ENCODE measurements around the gene NOS3.

The NOS3 gene

DNA sequence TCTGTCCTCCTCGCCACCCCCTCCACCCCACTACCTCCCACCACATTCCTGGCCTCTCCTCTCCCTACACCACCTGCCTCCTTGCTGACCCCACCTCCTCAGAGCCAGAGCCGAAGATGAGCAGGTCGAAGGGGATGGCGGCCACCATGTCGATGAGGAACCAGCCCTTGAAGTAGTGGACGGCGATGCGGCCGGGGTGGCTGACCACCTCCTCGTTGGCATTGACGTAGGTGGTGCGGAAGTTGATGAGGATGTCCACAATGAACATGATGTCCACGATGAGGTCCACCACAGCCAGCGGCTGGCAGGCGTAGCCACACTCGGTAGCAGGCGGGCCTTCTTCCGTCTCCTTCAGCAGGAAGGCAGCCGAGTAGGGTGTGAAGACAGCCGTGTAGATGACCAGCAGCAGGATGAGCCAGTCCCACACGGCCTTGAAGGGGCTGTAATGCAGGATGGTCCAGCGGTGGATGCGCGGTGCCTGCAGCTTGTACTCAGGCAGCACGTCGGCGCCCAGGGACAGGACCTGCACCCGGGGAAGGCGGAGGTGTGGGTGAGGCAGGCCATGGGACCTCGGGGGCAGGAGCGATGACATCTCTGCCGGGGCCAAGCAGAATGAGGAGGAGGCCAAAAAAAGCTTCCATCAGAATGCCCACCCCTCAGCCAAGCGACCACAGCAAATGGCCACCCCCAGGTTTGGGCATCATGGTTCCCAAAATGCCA lies 38.3 kb upstream of the NOS3 start:
- no peak for DNase-seq

DNA sequence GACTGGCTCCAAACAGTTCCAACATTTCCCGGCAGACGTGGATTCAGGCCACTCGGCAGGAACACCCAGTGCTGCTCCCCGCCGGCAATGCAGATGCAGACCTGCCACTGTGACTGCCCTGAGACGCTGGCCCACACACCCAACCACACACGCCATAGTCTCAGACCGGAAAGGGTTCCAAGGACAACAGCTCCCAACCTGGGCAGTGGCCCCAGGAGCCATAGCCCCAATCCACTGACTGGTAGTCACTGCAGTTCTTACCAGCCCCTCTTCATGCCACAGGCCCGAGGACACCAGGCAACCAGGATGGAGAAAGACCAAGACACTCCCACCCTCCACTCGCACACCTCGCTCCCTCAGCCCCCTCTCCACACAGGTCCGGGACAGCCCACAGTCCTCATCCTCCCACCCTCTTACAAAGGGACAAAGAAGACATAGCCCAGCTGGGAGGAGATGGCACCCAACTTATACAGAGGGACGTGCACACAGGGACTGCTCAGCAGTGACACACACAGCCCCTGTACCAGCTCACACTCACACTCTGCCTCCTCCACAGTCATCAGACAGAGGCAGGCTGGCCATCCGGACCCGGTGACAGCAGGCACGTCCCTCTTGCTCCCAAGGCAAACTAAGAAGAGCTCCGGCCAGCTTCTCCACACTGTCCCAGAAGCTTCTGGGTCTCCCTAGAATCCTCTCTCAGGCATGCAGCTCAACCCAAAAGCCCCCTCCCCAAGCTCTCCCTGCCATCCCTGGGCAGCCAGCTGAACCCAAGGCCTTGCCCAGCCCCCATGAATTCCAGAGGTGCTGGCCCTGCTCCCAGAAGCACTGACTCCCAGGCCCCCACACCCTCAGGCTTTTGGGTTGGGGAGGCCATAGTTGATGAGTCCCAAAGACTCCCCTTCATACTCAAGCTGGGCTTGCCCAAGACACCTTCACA lies 37.5 kb upstream of the NOS3 start:
- no peak for DNase-seq

DNA sequence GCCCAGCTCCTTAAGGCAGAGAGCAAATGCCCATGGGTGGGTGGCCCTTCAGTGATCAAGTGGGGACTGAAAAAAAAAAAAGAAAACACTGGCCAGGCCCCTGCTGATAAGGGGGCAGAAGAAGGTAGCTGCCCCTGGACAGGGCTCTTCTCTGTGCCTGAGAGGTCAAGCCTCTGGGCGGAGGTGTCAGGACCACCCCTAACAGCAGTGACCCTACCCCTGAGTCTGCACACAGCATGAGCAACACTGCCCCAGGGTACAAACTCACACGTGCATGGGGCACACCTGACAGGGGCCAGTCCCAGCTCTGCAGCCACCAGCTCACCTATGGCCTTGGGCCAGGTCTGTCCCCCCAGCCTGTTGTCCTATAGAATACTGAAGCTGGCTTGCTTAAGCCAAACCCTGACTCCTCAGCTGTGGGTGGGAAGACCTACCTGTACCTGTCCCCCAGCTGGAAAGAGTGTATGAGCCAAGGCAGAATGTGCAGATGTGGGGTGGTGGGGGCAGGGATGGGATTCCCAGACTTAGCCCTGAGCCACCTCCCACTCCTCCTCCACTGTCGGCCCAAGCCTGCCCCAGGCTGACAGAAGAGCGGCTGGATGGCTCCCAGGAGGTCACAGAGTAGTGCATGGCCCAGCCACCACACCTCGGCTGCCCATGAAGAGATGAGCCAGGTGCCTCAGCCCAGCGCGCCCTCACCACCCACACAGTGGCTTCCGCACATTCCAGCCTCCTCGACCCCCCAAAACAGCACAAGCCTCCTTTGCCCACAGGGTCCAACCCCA lies 36.4 kb upstream of the NOS3 start:
- no peak for DNase-seq

DNA sequence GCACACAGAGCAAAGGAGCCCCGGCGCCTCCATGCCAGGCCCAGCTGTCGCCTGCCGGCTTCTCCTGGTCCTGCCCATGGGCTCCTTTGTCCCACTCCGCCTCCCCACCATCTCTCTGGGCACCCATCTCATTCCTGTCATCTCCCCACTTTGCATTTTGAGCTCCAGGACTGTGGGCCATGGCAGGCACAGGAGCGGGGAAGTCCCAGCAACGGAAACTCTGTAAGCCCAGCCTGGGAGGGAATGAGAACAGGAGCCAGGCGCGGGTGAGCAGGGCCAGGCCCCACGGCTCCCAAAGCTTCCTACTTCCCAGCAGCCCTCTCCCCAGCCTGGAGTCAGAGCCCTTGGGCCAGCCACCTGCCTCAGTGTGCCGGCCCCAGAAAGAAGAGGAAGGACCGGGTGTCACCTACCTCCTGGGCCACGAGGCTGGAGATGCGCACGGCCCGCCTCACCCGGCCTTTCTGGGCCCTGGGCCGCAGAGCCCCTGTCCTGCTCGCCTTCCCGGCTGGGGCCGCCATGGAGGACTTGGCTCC lies 35.8 kb upstream of the NOS3 start:
- DNase-seq, result no peak

DNA sequence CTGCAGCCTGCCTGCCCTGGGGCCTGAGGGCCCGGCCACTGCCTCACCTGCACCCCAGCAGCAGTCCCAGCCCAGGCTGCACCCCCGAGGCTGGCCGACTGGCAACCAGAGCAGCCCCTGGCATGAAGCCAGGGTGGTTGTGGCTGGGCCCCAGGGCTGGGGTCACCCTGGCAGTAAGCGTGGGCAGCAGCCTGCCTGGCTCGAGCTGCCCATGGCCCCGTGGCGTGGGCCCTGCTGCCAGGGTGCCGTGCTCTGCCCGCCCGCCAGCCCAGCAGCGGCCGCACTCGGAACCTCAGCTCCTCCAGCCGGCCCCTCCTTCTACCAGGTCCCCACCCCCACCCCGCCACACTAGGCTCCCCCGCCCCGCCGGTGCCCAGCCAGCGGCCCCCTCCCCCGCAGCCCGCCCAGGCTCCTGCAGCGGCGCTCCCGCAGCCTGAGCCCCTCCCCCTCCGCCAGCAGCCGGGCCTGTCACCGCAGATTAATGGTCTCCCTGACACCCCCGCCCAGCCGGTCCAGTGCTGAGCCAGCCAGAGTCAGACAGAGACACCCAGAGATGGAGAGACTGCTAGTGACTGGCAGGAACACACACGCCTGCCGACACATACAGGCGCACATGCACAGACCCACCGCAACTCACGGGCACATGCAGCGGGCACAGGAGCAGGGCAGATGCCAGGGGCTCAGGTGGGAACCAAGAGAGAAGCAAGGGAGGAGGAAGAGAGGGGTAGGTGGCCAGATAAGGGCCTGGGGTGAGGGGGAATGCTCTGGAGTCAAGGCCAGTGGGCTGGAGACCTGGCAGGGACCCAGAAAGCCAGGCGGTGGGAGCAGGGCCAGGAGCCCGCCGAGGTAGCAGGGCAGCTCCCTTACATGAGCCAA lies 35.1 kb upstream of the NOS3 start:
- no peak for DNase-seq

DNA sequence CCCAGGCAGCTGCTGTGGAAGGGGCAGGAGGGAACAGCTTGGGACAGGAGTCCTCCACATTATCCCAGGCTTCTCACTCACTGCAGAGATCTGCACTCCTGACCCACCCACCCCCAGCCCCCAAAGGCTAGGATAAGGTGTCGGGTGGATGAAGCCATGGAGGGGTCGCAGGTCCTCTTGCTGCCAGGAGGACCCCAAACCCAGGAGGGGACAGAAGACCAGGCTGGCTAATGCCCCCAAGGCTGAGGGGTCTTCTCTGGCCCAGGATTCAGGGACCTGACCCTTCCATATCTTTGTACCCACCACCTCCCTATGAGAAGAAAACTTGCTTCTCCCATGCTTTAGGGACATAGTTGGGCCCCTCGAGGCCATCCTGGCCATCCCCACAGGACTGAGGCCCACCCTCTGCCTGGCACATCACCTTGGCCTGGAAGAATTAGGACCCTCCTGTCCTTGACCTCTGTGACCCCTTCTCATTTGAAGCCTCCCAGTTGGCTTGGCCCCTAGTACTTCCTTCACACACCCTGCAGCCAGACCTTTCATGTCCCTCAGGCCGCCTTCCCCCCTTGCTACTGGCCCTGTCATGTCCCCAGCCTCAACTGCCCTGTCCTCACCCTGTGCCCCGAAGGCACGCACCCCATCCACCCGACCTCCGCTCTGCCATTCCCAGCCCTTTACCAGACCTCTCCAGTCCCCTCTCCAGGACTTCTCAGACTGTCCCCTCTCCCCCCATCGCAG lies 34.3 kb upstream of the NOS3 start:
- no peak for DNase-seq

DNA sequence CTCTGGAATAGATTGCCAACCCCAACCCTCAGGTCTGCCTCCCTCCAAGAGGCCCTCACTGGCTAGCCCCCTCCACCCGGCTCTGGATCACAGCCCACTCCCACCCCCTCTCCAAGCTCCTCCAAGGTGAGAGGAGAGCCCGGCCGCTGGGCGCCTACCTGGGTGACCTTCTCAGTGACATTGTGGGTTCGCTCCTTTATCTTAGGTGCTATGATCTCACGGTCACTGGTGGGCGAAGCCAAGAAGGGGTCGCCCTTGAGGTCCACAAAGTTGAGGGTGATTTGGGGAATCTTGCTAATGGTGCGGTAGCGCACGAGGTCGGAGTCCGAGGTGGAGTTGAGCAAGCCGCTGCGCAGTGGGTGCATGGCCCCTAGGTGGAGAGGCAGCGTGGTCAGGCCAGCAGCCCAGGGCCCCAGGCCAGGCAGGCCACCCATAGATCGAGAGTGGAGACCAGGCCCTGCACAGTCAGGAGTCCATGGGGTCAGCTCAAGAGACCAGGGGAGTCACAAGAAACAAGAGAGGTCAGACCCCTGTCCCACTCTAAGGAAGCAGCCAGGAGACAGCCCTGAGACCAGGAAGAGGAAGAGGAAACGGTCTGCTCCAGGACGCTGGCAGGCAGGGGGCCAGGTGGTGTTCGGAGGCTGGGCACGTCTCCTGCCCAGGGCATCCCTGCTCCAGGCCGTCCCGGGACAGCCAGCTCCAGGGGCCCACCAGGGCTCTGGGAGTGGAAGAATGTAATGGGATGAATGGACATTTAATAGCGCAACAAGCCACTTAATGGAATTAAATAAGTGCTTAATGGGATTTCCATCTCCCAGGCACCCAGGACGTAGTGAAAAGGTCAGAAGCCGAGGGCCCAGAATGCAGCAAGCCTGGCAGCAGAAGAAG lies 33.4 kb upstream of the NOS3 start:
- no peak for DNase-seq

DNA sequence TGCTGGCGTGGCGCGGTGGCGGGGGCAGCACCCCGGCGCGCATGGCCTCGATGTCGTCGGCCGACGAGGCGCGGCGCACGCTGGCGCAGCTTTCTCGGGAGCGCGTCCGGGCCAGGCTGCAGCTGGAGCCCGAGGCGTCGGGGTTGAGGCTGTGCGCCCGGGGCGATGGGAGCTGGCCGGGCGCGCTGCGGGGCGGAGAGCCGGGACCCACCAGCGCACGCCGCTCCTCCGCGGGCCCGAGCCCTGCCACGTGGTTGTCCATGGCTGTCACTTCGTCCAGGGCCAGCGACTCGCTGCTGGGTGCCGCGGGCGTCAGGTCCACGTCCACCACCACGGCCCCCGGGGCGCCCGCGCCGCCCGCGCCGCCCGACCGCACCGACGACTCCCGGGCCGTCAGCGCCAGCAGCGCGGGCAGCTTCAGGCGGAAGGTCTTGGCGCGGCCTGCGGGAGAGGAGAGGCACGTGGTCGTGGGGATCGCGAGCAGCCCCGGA lies 32.7 kb upstream of the NOS3 start:
- DNase-seq, result no peak

DNA sequence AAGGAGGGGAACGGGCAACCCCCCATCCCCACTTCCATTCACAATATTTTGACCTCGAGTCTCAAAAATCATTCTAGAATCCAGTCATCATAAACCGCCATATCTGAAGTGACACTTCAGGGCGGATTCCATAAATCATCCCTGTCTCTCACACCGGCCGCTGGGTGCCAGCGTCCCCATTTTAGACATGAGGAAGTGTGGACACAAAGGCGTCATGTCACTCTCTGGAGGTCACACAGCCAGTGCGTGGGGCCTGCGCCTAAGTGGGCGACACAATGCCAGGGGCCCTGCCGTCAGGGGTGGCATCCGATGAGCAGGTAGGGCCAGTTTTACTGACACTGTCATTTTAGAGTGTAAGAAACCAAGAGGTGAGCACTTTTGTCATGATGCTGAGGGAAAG lies 32.2 kb upstream of the NOS3 start:
- no peak for DNase-seq

DNA sequence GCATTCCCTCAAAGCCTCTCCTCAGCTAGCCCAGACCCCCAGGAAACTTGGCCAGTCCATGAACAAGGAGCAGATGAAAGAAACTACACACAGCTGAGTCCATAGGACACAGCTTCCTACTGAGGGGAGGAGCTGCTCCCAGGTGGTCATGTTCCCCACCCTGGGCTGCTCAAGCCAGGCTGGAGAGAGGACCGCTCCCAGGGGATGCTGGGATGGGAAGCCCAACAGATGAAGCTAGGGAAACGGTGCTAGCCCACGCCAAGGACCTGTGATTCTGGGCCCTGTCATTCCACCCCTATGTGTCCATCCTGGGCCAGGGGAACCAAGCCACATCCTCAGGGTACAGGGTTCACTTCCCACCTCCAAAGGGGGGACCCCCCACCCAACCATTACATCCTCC lies 31.7 kb upstream of the NOS3 start:
- no peak for DNase-seq

DNA sequence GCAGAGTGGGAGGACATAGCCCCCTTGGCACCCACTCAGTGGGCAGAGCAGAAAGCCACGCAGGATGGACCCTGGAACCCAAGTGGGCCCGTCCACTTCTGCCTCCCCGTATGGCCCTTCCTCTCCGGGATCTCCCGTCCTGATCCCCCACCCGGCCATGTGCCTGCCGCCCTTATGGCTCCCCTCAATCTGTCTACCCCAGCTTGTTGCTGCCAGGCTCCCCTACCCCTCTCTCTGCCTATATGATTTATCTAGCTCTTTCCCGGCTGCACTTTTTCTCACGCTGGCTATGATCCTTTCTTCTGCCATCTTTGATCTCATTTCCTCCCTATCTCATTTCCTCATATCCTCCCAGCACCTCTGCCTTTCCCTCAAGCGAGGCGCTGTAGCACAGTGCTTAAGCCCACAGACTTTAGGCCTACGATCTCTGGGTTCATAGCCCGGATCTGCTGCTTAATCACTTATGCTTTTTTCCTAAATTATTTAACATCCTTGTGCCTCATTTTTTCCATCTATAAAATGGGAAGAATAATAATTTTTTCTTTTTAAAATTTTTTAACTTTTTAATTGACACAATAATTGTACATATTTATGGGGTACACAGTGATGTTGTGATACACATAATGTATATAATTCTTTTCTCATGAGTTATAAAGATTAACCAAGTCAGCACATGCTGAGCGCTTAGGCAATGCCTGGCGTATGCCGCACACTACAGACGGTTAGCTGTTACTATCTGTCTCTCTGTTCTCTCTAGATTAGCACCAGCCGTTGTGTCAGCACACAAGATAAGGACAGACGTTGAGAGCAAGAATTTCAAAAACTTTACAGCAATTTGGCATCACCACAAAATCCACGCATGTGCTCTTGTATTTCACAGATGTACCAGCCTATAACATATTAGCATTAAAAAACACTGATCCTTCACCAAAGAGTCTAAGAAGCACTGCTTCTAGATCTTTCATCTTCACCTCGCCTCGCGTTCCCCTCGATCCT lies 30.8 kb upstream of the NOS3 start:
- no peak for DNase-seq

DNA sequence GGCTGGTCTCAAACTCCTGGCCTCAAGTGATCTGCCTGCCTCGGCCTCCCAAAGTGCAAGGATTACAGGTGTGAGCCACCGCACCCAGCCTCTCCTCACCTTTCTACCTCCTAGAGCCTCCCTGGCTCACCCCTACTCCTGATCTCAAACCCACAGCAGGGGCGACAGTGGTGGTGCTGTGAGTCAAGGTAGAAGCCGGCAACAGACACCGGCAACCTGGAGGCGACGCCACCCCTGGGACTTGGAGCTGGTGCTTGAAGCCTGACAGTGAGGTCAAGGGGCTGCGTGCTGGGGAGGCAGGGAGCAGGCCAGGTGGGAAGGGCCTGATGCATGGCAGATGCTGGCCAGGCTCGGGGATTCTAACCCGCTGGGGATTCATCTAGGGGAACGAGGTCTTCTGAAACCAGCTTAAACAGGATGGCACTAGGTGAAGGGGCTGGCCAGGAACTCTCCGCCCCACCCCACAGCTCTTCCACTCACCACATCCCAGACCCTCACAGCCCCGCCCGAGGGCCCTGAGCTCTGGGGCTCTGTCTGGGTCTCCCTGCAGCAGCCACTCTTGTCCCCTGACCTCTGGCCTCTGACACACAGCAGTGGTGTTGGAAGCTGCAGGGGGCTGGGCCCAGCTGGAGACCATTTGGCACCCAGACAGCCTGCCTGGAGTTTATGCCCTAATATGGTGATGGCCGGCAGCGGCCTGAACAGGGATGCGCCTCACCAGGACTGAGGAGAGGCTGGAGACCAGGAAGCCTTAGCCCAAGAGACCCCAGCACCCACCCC lies 29.1 kb upstream of the NOS3 start:
- no peak for DNase-seq

DNA sequence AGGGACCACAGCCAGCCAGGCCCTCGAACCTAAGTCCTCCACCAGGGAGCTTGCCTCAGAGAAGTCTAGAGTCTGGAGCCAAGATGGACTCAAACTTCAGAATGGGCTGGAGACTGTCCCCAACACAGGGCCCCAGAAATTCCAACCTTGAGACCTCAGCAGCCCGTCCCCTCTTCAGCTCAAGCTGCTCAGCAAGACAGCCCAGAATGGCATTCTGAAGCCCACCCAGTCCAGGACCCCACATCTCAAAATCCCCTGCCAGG lies 28.6 kb upstream of the NOS3 start:
- no peak for DNase-seq

DNA sequence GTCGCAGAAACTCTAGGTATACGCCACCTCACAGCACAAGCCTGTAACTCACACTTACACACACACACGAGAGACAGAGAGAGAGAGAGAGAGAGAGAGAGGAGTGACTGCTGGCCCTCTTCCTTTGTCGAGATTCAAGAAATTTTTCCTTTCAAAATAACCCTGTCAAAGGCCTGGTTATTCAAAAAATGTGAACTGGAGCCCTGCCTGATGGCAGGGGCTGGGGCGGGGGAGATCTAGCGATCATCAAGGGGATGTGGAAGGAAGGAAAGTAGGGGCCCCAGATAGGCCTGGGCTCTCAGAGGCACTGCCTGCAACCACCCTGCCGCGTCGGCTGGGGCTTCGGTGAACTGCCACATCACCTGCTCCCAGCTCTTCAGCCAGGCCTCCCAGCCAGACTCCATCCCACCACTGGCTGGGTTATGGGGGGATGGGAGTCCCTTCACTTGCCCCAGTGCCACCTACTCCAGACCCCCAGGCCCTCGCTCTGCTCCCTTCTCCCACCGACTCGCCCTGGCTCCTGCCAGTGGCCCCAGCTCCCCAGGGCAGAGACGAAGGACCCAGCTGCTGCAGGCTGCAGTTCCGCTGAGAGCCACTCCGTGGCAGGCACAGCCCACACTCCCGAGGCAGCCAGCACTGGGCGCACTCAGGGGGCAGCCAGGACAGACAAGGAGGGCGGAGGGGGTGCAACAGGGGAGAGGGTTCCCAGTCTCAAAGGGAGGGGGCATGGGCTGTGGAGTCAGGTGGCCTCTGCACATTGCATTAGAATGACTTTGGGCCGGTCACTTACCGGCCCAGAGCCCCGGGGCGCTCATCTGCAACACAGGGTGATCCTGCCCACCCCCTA lies 28.0 kb upstream of the NOS3 start:
- DNase-seq, result peak; percentile 78

DNA sequence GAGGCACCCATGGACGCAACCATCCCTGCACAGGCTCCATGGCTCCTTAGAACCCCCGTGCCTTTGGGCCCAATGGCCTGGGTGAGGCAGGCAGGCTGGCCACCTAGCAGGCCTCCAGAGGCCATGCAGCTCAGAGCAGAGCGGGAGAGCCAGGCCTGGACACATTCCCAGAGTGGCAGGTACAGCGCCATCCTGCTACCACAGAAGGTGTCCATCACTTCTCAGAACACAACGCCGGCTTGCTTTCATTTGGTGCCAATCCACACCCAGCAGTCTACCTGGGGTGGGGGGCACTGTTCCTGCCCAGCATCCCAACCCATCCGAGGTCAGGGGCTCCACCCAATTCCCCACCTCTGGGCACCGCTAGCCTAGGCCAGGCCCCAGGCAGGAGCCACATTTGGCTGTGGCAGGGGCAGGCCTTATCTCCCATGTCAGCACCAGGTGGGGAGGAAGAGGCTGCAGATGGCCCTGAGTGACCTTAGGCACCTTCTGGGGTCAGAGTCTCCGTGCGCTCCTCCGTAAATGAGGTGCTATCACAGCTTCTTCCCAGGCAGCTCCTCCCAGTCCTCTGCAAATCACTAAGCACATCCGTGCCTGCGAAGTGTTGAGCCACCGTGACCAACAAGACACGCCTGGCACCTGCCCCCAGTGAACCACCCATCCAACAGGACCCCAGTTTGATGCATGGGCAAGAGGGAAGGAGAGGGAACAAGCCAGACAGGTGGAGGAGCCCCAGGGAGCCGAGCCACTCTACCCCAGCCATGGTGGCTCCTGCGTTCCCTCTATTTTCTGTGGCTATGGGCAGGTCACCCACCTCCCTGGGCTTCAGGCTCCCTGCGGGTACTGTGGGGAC lies 26.9 kb upstream of the NOS3 start:
- no peak for DNase-seq

DNA sequence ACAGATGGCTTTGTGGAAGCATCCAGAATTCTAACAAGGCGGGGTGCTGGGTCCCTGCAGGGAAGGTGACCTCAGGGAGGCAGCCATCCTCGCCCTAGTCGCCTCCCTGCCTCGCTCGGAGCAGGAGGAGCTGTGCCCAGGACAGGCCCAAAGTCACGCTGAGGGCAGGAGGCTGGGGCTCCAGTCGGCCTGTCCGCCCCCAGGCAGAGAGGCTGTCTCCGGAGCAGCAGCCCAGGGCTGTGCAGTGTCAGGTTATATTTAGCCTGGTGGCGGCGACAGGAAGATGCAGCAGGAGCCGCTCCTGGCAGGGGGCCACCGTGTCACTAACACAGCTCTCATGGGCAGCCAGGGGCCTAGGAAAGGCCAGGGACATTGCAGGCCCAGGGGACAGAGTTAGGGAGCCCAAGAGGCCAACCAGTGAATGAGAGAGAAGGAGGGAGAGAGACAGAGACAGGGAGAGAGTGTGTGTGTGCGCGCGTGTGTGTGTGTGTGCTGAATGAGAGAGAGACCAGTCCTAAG lies 26.2 kb upstream of the NOS3 start:
- DNase-seq, result no peak
